Endodermal cell (in vitro differentiated cells): ENCODE results near the gene HTR1D. TPM values are rescaled to one million over a fixed set of nuclear protein-coding genes. Genes with fewer than 3 reads are reported as not detected.

ENCODE experiments used
- DNase-seq: peaks from one replicate; pipeline ENCODE4 v3.0.0-alpha.2; 2017
- H3K27ac ChIP-seq: 2 replicates; pipeline ENCODE4 v1.5.1; 2013; ENCODE audit warnings: mild to moderate bottlenecking, low read depth, low read length, moderate library complexity
- H3K27me3 ChIP-seq: 2 replicates; pipeline ENCODE4 v1.6.1; 2013; ENCODE audit warnings: mild to moderate bottlenecking, low read length, moderate library complexity; ENCODE audit not compliant: insufficient read depth, control insufficient read depth, poor library complexity, severe bottlenecking
- H3K36me3 ChIP-seq: 2 replicates; pipeline ENCODE4 v1.7.0; 2013; ENCODE audit warnings: mild to moderate bottlenecking, low read length, moderate library complexity; ENCODE audit not compliant: control insufficient read depth, insufficient read depth
- H3K4me1 ChIP-seq: one replicate; pipeline ENCODE4 v1.7.0; 2013; ENCODE audit warnings: low read length; ENCODE audit not compliant: control insufficient read depth, insufficient read depth
- H3K4me3 ChIP-seq: 2 replicates; pipeline ENCODE4 v1.5.1; 2013; ENCODE audit warnings: mild to moderate bottlenecking, low read length, moderate library complexity
- H3K9ac ChIP-seq: 2 replicates; pipeline ENCODE4 v1.6.1; 2013; ENCODE audit warnings: mild to moderate bottlenecking, low read length, moderate library complexity; ENCODE audit not compliant: poor library complexity, severe bottlenecking; ENCODE audit errors: extremely low read depth
- H3K9me3 ChIP-seq: 2 replicates; pipeline ENCODE4 v1.6.1; 2013; ENCODE audit warnings: mild to moderate bottlenecking, low read length, moderate library complexity; ENCODE audit not compliant: control insufficient read depth
- H3K27ac Mint-ChIP-seq: 2 replicates; pipeline ENCODE4 v1.8.0; 2020; ENCODE audit warnings: mixed read lengths
- H3K27me3 Mint-ChIP-seq: 2 replicates; pipeline ENCODE4 v1.8.0; 2021; ENCODE audit warnings: mild to moderate bottlenecking, mixed read lengths; ENCODE audit not compliant: insufficient read depth
- H3K36me3 Mint-ChIP-seq: 2 replicates; pipeline ENCODE4 v1.8.0; 2020; ENCODE audit warnings: low read depth, mixed read lengths
- H3K4me1 Mint-ChIP-seq: 2 replicates; pipeline ENCODE4 v1.8.0; 2020; ENCODE audit warnings: mixed read lengths
- H3K4me3 Mint-ChIP-seq: 2 replicates; pipeline ENCODE4 v1.8.0; 2020; ENCODE audit warnings: mild to moderate bottlenecking, moderate library complexity, mixed read lengths
- H3K9me3 Mint-ChIP-seq: 2 replicates; pipeline ENCODE4 v1.8.0; 2020; ENCODE audit warnings: mild to moderate bottlenecking, mixed read lengths
- WGBS, 2 experiments: methylation state at CpG; one replicate each; pipeline versions ENCODE4 v1.1.5 to v1.1.7; 2013; ENCODE audit warnings: missing lambda C conversion rate in 2 of 2, mixed read lengths in 1 of 2; ENCODE audit not compliant: insufficient coverage in 1 of 2, insufficient read length in 1 of 2; 5-methylcytosine and 5-hydroxymethylcytosine counted together
- total RNA-seq, 2 donors: library from RNA; stranded (reverse); fragmentation: NEBNext Ultra II Directional in 1 of 2; extraction: Animal tissue kit (Norgen Biotek cat#: 25700) in 1 of 2; gene quantifications; 2 replicates in 1 of 2; 3 replicates in 1 of 2; pipeline ENCODE4 v1.2.1, GENCODE V29; 2021
- TF ChIP-seq, protein P1 (sequence below): fragments of 200-600 bp; sonication (generic); conservative IDR thresholded peaks from 2 replicates; pipeline ENCODE4 v1.5.0; 2021; ENCODE audit warnings: antibody characterized with exemption, mild to moderate bottlenecking

Gene HTR1D
- total RNA-seq, 2 donors from 2014 or later = 2.9 to 4.1 TPM

DNA sequence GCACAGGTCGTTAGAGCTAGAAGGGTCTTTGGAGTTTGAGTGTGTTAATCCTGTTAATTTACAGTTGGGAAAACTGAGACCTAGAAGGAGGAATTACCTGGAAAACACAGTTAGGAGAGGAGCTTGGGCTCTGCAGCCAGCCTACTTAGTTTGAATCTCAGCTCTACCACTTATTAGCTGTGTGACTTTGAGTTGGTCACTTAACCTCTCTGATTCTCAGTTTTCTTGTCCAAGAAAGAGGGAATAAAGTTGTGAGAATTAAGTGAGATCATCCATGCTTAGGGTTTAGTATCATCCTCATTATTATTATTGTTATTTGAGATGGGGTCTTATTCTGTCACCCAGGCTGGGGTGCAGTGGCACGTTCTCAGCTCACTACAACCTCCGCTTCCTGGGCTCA lies 5.4 kb upstream of the HTR1D start:
- no peak overlapping the region for H3K27ac Mint-ChIP-seq
- no peak overlapping the region for H3K27ac ChIP-seq
- H3K27me3 Mint-ChIP-seq = peaks cover 30% of the 10 kb centered on the region
- H3K4me1 Mint-ChIP-seq = peaks cover 2% of the 10 kb centered on the region
- peaks cover 16% of the 10 kb centered on the region for H3K27me3 ChIP-seq
- no peak overlapping the region for H3K4me3 ChIP-seq
- H3K9me3 ChIP-seq = no peaks in the 10 kb centered on the region
- no peak for DNase-seq
- no peaks in the 10 kb centered on the region for H3K36me3 ChIP-seq
- peaks cover 18% of the 10 kb centered on the region for H3K9me3 Mint-ChIP-seq
- no peaks in the 10 kb centered on the region for H3K4me1 ChIP-seq
- no peaks in the 10 kb centered on the region for H3K36me3 Mint-ChIP-seq
- no peak overlapping the region for H3K9ac ChIP-seq
- H3K4me3 Mint-ChIP-seq = no peak overlapping the region
- WGBS, 2 experiments = 76 to 78% methylated on average over 3 of the region's 3 CpGs
- TF ChIP-seq, protein P1, sequence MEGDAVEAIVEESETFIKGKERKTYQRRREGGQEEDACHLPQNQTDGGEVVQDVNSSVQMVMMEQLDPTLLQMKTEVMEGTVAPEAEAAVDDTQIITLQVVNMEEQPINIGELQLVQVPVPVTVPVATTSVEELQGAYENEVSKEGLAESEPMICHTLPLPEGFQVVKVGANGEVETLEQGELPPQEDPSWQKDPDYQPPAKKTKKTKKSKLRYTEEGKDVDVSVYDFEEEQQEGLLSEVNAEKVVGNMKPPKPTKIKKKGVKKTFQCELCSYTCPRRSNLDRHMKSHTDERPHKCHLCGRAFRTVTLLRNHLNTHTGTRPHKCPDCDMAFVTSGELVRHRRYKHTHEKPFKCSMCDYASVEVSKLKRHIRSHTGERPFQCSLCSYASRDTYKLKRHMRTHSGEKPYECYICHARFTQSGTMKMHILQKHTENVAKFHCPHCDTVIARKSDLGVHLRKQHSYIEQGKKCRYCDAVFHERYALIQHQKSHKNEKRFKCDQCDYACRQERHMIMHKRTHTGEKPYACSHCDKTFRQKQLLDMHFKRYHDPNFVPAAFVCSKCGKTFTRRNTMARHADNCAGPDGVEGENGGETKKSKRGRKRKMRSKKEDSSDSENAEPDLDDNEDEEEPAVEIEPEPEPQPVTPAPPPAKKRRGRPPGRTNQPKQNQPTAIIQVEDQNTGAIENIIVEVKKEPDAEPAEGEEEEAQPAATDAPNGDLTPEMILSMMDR = no peak

DNA sequence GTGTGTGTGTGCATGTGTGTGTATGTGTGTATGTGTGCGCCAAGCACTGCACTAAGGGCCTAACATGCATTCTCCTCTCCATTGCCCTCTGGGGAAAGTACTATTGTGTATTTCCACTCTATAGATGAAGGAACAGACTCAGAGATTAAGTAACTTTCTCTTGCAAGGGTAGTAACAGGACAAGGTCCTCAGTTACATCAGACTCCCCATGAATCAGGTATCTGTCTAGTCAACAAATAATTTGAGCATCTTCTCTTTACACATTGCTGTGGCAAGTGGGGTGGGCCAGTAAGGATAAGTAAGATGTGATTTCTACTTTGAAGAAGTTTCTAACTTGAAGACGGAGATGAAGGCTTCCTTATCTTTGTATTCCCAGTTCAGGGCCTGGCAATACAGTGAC lies 5.0 kb upstream of the HTR1D start:
- DNase-seq = no peak
- Mint-ChIP-seq H3K27ac (no peak overlapping the region), H3K36me3 (no peaks in the 10 kb centered on the region), H3K4me3 (no peak overlapping the region), H3K4me1 (peaks cover 3% of the 10 kb centered on the region), H3K27me3 (peaks cover 31% of the 10 kb centered on the region), H3K9me3 (peaks cover 18% of the 10 kb centered on the region)
- no peak overlapping the region for H3K9ac ChIP-seq
- TF ChIP-seq, protein P1 = no peak
- peaks cover 20% of the 10 kb centered on the region for H3K27me3 ChIP-seq
- H3K36me3 ChIP-seq = no peaks in the 10 kb centered on the region
- H3K27ac ChIP-seq = no peak overlapping the region
- no peak overlapping the region for H3K4me3 ChIP-seq
- no peaks in the 10 kb centered on the region for H3K9me3 ChIP-seq
- no peaks in the 10 kb centered on the region for H3K4me1 ChIP-seq
- 90 to 93% methylated on average over 1 to 2 of the region's 2 CpGs for WGBS, 2 experiments

DNA sequence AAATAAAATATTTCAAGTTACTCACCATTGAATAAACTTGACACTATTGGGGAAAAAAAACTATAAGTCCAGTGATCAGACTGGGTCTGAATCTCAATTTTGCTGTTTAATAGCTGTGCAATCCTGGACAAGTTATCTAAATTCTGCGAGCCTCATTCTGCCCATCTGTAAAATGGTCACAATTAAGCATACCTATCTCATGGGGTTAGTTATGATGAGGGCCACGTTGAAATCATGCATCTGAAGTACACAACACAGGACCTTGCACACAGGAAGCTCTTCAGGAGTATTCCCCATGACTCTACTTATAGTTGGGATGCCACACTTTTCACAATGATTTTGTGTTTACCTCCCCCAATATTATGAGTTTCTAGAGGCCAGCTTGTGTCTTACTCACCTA lies 3.8 kb upstream of the HTR1D start:
- TF ChIP-seq, protein P1 = no peak
- H3K27ac ChIP-seq = no peak overlapping the region
- peaks cover 35% of the 10 kb centered on the region for H3K27me3 Mint-ChIP-seq
- no peak overlapping the region for H3K4me3 ChIP-seq
- no peaks in the 10 kb centered on the region for H3K36me3 Mint-ChIP-seq
- WGBS, 2 experiments = 88 to 100% methylated on average over 2 of the region's 2 CpGs
- H3K4me1 Mint-ChIP-seq = peaks cover 8% of the 10 kb centered on the region
- H3K36me3 ChIP-seq = no peaks in the 10 kb centered on the region
- no peaks in the 10 kb centered on the region for H3K9me3 ChIP-seq
- H3K9me3 Mint-ChIP-seq = peaks cover 18% of the 10 kb centered on the region
- no peak overlapping the region for H3K27ac Mint-ChIP-seq
- no peak overlapping the region for H3K9ac ChIP-seq
- no peaks in the 10 kb centered on the region for H3K4me1 ChIP-seq
- no peak for DNase-seq
- no peak overlapping the region for H3K4me3 Mint-ChIP-seq
- H3K27me3 ChIP-seq = peaks cover 30% of the 10 kb centered on the region
